ENCODE results near the gene TBC1D4. TPM values are rescaled to one million over a fixed set of nuclear protein-coding genes. Genes with fewer than 3 reads are reported as not detected.
"Not testable (repeated sequence)": the region's sequence is repeated elsewhere in the genome, so short reads cannot be mapped to it uniquely, and the experiment has no call there.

The TBC1D4 gene
- total RNA-seq, 1 experiment from 2014 or later = 28.2 TPM

DNA sequence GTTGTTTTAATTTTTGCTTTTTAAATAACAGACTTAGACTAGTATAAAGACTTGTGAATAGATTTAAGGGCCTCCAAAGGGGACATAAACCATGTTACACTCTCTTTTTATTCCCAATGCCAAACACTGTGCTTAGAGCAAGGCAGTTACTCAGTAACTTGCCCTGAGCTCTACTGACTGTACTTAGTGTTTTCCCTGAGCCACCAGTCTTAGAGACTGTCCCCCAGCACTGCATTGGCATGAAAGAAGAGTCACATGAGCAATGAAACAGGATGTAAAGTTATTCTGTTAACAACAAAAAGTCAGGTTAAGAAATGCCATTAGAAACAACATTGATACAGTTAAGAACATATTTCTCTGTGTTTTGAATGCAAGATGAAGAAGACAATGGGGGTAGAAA is 187.9 kb downstream of the TBC1D4 start:
- DNase-seq (ENCODE audit: low read depth) = no peak

DNA sequence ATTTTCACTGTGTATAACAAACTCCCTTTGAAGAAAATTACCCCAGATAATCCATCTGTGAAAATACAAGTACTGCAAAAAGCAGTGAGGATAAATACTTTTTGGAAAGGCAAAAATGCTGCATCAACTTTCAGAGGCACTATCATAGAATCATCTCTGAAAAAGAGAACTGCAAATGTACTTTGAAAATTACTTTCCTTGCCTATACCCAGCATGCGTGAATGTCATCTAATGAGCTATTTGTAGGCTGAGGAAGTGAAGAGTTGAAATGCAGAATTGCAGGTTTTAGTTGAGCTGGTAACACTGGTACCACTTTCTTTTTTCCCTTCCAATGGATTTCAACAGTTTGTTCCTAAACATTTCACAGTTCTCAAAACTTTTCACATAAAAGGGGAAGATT is 196.7 kb downstream of the TBC1D4 start:
- no peak for DNase-seq (ENCODE audit: low read depth)

- no peak for DNase-seq (ENCODE audit: low read depth)
Observed at GRCh38 chr13:75279834-75280369, 202.1 kb downstream of the TBC1D4 start.

GRCh38 chr13:75273695-75274094 is 208.3 kb downstream of the TBC1D4 start:
- DNase-seq (ENCODE audit: low read depth) = peak; percentile 34

GRCh38 chr13:75271846-75272245 is 210.1 kb downstream of the TBC1D4 start:
- DNase-seq (ENCODE audit: low read depth) = no peak

- not testable (repeated sequence) for DNase-seq (ENCODE audit: low read depth)
Observed at GRCh38 chr13:75268481-75268880, 213.5 kb downstream of the TBC1D4 start.

- no peak for DNase-seq (ENCODE audit: low read depth)
Observed at GRCh38 chr13:75264611-75265010, 217.4 kb downstream of the TBC1D4 start.

DNA sequence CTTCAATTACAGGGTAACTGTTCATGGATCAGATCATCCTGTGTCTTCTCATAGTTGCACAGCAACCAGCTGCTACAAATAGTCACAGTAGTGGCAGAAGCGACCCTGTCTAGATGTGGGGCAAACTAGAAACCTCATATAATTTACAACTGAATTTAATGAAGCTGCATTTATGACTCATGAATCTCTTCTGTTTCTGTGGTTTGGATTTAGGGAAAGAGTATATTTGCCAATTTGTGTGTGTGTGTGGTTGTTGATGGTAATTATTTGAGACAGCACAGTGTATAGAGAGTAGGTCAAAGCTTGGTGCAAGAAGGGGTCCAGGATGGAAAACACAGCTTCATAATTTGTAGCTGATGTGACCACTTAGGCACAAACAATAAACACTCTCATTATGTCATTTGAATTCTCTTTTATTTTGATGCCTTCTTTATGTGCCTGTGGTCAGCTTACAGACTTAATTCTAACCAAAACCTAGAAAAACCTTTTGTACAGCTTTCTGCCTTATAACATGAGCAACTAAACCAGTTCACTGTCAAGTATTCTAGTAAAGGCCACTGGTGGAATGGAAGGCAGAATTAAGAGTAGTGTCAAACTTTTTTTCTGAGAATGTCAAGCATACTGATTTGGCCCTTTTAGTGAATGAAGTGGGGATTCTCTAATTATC is 218.1 kb downstream of the TBC1D4 start:
- DNase-seq (ENCODE audit: low read depth) = peak; percentile 29

GRCh38 chr13:75258159-75258782 is 223.7 kb downstream of the TBC1D4 start:
- peak; percentile 52 for DNase-seq (ENCODE audit: low read depth)

- DNase-seq (ENCODE audit: low read depth) = peak; percentile 48
Observed at GRCh38 chr13:75256922-75257321, 225.0 kb downstream of the TBC1D4 start.

GRCh38 chr13:75255653-75256052 is 226.3 kb downstream of the TBC1D4 start:
- no peak for DNase-seq (ENCODE audit: low read depth)

DNA sequence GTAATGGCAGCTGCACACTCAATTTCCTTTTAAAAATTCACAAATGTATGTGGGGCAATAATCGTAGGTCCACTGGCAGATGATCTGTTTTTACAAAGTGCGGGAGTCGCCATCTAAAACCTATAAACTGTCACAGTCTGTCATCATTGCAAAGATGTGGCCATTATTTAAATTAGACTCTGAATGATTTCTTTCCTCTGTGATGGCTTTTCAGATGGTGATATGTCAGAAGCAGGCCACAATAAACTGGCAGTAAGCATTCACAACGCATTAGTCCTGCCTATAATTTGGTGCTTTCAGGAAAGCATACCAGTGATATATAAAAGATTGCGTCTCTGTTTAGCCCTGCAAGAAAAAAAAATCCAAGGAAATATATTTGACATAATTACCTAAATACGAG is 226.8 kb downstream of the TBC1D4 start:
- no peak for DNase-seq (ENCODE audit: low read depth)

DNA sequence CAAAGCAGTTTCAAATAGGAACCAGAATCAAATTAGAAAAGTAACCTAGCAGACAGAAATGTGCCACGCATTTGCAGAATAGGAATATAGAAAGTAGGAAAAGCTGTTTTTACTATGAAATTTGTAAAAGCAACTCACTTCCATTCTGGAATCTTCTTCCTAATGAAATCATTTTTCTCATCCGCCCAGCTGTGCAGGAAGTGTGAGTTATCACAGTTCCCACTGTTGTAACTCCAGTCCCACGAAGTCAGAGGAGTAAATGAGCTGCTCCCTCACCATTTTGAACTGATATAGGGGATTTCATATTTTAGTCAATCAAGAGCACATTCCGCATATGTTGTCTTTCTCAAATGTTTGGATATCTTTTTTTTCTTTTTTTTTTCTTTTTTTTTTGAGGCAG is 230.8 kb downstream of the TBC1D4 start:
- DNase-seq (ENCODE audit: low read depth) = no peak

- DNase-seq (ENCODE audit: low read depth) = peak; percentile 17
Observed at GRCh38 chr13:75250526-75251178, 231.3 kb downstream of the TBC1D4 start.

DNA sequence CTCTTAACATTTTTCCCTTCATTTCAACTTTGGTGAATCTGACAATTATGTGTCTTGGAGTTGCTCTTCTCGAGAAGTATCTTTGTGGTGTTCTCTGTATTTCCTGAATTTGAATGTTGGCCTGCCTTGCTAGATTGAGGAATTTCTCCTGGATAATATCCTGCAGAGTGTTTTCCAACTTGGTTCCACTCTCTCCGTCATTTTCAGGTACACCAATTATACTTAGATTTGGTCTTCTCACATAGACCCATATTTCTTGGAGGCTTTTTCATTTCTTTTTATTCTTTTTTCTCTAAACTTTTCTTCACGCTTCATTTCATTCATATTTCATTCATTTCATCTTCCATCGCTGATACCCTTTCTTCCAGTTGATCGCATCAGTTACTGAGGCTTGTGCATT is 236.4 kb downstream of the TBC1D4 start:
- DNase-seq (ENCODE audit: low read depth) = not testable (repeated sequence)

GRCh38 chr13:75240240-75240639 is 241.7 kb downstream of the TBC1D4 start:
- not testable (repeated sequence) for DNase-seq (ENCODE audit: low read depth)

- peak; percentile 26 for DNase-seq (ENCODE audit: low read depth)
Observed at GRCh38 chr13:75236774-75237173, 245.2 kb downstream of the TBC1D4 start.

Other genes with a start within 250 kb of the TBC1D4 start
- 144 and 188 TPM in 2 replicates for gene COMMD6, start 55.7 kb upstream of the TBC1D4 start, total RNA-seq (2014; rRNA removed; shearing (Covaris generic))
- 91.9 and 112 TPM in 2 replicates for gene UCHL3, start 67.6 kb upstream of the TBC1D4 start, total RNA-seq (2014; rRNA removed; shearing (Covaris generic))
- 47.1 and 58.1 TPM in 2 replicates for gene LMO7, start 154.2 kb upstream of the TBC1D4 start, total RNA-seq (2014; rRNA removed; shearing (Covaris generic))